HG03066 (cell line): Measurements from ENCODE around the gene STAT6.

ENCODE experiments used
- ATAC-seq: cut with Tn5 transposase; IDR thresholded peaks from one replicate; pipeline ENCODE4 v1.9.1; 2021; ENCODE audit warnings: low read depth; ENCODE audit not compliant: unreplicated experiment

STAT6 gene

DNA sequence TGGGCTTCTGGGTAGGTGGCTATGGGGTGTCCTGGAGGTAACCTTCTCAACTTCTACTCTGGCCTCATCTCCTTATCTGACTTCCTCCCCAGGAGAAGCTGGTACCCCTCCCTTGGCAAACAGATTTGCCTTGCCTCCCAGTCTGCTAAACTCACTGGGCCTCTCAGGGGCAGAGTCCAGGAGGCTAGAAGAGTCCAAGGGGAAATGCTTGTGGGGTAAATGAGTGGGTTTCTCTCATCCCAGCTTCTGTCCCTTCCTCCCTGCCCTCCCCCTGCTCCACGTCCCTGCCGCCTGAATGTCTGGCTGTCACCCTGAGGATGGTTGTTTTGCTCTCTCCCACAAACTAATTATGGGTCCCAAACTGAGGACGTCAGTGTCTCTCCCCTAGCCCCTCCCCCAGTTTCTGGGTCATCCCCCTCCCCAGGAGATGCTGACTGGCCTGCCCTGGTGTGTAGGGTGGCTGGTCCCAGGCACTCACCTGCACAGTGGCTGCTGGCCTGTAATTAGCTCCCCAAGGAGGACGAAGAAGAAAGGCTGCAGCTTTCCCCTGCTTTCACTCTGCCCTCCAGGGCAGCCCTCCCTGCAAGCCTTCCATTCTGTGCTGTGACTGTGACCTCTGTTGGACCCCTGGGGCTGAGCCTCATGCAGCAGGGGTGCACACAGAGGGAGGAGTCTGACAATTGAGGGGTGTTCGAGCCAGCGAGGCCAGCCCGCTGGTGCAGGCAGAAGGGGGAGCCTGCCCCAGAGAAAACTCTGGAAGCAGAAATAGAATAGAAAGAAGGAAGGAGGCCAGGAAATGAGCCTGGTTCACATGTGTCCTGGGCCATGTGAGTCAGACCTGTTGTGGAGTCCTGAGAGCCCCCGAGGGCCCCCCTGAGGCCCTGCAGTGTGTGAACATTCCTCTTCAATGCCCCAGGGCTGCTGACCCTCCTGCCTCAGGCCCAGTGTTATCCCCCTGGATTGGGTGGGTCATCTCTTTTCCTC lies 36.1 kb upstream of the STAT6 start, which contains the start of gene LRP1-AS:
Gene LRP1-AS (minus strand): TSS at position 659 of the 984 bp plus-strand sequence.
- no peak for ATAC-seq

GRCh38 chr12:57146092-57146491 lies 34.9 kb upstream of the STAT6 start:
- no peak for ATAC-seq

DNA sequence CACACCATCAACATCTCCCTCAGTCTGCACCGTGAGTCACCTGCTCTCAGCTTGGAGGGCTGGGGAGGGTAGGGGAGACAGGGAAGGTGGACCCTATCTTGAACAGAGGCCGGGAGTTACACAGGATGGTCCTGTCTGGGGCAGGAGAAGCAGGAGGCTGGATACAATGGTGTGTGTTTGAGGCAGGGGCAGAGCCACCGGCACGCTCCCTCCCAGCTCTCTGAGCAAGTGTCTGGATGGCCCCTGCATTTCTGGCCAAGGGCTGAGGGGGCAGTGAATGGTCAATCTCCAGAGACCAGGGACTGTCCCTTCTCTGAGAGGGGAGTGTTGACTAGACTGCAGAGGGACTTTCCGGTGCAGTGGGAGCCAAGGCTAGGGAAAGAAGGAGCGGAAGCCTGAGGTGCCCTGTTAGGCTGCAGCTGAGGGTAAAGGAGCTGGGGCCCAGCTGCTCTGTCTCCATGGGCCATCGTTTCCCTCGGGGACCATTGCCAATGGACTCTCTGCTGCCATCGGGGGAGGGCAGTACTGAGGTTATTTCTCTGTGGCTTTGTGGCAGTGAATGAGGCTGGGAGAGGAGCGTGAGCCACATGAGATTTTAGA lies 34.4 kb upstream of the STAT6 start:
- no peak for ATAC-seq

- ATAC-seq: no peak
Measured at GRCh38 chr12:57143454-57143853, 32.3 kb upstream of the STAT6 start.

DNA sequence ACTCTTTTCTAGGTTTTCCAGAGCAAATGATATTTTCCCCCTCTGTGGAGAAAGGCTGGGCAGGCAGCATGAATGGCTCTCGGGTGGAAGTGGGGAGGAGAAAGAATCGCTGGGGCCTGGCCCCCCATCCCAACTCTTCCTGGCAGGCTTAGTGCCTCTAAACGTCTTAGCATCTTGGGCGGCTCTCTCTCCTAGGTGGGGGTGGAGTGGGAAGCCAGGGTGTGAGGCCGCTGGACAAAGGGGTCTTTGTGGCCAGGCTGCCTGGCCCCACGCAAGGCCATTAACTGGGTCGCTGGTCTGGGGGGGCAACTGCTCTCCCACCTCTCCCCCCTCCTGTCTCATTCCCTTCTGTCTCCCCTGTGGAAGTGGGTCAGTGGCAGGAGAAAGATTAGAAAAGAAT lies 31.6 kb upstream of the STAT6 start:
- ATAC-seq: no peak

DNA sequence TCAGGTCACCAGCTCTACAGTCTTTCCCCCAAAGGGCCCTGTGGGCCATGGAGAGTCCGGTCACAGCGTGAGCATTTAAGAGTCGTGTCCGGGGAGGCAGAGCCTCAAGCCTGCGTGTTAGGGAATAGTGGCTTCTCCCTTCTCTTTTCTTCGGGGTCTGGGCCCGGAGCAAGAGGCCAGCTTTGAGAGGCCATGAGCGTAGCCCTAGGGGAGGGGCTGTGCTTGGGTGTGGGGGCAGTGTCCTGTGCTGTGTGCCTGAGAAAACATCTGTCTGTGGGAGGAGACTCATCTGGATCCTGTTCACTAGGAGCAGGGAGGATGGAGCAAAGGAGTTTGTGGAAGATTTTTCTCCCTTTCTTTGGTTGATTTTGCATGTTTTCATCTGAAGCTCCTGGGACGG lies 31.0 kb upstream of the STAT6 start:
- no peak for ATAC-seq

DNA sequence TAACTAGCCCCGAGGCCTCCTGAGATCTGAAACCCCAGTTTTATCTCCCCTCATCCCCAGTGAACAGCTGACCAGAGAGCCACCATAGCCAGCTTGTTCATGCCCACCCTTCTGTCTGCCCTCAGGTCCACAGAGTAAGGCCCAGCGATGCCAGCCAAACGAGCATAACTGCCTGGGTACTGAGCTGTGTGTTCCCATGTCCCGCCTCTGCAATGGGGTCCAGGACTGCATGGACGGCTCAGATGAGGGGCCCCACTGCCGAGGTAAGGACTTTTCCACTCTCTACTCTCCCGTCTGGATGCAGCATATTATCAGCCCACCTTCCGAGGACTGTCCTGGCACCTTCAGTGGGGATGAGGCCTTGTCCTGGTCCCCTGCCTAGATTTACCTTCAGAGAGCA lies 30.1 kb upstream of the STAT6 start:
- no peak for ATAC-seq

- ATAC-seq: no peak
Measured at GRCh38 chr12:57139796-57140649, 28.9 kb upstream of the STAT6 start.

GRCh38 chr12:57138526-57139272 lies 27.5 kb upstream of the STAT6 start:
- no peak for ATAC-seq

DNA sequence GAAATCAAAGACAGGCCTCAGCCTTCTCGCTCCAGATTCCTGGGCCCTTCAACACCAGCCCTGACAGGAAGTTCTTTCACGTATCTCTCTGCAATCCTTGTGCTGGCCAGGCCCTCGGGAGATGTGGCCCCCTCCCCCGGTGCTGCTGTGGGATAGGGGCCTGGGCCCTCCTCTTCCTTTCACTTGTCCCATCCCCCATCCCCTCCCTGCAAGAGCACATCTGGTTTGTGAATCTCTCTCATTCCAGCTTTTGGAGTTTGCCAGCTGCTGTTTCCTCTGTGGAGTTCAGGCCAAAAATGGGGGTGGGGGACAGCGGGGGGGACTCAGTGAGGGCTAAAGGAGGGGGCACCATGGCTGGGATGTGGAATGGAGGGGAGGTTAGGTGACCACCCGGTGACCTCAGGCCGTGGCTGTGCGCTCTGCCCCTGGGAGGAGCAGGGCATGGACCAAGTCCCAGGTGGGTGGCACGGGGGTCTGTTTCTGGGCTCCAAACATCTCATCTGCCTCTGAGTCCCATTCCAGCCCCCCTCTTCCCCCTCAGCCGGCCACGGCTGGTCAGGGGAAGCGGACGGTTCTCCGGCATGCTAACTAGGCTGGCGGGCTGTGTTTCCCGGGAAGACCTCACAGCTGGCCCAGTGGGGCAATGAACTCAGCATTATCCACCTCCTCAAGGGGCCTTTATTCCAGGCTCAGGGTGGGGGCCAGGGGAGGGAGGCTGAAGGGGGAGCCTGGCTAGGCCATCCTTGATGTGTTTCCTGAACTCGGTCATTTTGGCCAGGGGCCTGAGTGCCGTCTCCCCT lies 24.6 kb upstream of the STAT6 start:
- ATAC-seq: no peak

DNA sequence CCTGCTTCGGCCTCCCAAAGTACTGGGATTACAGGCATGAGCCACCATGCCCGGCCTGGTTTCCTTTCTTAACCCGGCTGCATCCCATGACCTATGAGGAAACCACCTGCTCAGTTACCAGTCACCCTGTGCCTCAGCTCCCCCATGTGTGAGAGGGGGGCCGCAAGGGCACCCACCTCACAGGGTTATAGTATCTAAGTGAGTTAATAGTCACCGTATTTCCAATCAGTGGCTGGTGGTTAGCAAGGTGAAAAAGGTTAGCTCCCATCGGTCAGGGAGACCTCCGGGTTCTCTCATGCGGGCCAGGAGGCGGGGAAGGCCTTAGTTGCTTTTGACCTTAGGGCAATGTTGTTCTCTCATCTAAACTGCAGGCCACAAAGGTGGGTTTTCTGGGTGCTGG lies 23.8 kb upstream of the STAT6 start:
- no peak for ATAC-seq

GRCh38 chr12:57133916-57134315 lies 22.8 kb upstream of the STAT6 start:
- ATAC-seq: no peak

- ATAC-seq: no peak
Measured at GRCh38 chr12:57133013-57133569, 21.9 kb upstream of the STAT6 start.

GRCh38 chr12:57131896-57132744 lies 21.0 kb upstream of the STAT6 start:
- no peak for ATAC-seq

DNA sequence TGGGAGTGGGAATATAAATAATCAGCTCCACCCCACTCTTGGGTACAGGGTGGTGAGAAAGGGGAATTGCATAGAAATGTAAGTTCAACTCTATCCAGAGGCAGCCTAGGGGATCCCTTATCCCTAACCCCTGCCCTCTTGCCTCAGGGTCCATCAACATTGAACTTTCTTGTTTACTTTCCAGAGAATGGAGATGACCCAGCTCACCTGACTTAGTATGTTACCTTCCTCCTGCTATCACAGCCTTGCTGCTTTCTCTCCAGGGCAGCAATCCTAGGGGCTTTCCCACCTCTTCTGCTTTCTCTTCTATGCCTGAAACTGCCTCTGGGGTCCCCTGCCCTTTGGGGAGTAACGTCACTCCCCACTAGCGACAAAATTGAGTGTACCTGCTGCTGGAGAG lies 19.8 kb upstream of the STAT6 start:
- no peak for ATAC-seq

GRCh38 chr12:57129889-57130288 lies 18.7 kb upstream of the STAT6 start:
- ATAC-seq: no peak

GRCh38 chr12:57129321-57129842 lies 18.2 kb upstream of the STAT6 start:
- no peak for ATAC-seq
